ENCODE results near the gene DNAL4.

The DNAL4 gene

DNA sequence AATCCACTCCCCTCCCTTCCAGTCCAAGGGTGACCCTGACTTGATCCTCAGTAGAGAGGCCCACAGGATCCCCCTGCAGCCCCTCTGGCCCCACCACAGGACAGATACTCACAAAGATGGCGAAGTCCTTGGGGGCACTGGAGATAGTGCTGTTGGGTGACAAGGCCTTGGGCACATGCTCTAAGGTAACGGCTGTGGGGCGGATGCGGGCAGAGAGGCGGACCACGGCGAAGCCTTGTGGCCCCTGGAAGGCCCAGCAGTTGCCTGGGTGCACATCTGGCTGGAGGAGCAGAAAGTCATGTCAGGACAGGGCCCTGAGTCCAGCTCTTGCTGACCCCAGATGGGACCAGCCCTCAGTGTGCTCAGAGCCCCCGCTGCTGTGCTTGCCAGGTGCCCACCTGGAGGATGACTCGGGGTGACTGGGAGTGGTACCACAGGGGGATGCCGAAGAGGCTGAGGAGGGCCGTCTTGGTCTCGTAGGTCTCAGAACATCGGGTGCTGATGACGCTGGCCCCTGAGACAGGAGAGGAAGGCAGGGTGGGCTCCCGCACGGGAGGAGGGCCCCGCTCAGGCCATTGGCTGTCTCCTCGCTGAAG is 55.4 kb downstream of the DNAL4 start:
- no peak for DNase-seq

- no peak for DNase-seq
Observed at GRCh38 chr22:38737302-38738060, 56.5 kb downstream of the DNAL4 start.

DNA sequence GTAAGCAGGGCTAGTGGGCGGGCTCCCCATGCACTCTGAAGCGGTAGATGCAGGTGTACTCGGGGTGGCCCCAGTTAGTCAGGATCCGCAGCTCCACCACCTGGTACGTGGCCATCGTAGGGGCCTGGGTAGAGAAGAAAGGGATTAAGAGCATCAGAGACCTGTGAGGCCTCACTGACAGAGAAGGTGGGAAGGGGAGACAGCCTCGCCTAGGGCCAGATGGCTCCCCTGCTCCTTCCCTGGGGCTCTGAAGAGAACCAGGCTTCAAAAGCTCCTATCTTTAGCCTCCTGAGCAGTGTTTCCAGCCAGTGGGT is 57.7 kb downstream of the DNAL4 start:
- no peak for DNase-seq

DNA sequence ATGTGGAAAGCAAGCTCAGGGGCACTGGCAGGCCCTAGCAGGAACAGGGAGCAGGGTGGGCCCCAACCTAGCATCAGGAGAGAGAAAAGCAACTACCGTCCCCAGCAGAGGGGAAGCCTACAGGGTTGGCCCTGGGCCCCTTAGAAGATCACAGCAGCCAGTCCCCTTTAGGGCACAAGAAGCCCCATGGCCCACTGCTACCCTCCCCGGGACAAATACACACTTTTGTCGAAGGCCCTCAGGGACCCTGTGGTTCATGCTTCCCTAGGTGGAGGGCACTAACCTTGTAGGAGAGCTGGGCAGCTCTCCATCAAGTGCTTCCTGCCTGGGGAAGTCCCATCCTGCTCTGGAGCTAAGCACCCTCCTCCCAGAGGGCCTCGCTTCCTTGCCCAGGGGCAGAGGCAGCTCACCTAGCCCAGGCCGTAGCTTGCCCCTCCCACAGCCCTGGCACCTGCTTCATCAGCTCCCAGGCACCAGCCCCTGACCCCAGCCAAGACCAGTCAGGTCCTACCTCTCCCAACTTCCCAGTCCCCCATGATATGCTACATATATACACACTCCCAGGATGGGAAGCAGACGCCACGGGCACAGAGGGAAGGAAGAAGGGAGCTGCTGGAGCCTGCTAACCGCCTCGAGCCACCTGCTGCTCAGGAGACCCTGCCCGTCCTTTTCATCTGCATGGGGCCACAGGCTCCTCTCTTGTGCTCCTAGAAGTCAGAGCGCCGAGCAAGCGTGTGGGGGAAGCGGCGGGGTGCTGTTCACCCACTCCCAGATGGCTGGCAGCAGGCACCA is 58.3 kb downstream of the DNAL4 start:
- no peak for DNase-seq

- DNase-seq, result no peak
Observed at GRCh38 chr22:38735126-38735464, 58.8 kb downstream of the DNAL4 start.

GRCh38 chr22:38734421-38735100 is 59.4 kb downstream of the DNAL4 start:
- DNase-seq, result no peak

DNA sequence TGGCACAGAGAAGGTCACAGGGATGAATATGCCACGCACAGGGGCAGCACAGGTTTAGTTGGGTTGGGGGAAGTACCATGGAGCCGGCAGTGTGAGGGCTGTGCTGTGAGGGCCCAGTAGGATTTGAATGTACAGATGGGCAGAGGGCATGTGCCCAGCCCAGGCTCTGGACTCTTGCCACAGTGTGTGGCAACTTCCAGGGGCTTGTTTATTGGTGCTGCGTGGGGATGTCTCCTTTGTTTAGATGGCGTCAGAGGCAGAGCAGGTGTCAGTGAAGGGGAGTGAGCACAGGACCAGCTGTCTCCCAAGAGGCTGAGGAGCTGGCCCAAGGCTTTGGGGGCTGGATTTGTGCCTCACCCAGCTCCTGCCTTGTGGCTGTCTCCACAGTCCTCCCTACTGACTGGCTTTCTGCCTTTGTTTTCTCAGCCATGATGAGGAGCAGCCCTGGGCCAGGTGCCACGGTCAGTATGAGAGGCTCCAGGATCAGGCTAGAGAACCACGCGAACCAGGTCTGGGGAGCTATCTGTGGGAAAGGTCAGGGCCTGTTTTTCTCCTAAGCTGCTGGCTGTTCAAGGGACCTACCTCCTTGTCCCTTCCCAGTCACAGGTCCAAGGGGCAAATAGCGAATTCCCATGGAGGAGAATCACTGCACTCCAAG is 60.1 kb downstream of the DNAL4 start:
- DNase-seq, result no peak

DNA sequence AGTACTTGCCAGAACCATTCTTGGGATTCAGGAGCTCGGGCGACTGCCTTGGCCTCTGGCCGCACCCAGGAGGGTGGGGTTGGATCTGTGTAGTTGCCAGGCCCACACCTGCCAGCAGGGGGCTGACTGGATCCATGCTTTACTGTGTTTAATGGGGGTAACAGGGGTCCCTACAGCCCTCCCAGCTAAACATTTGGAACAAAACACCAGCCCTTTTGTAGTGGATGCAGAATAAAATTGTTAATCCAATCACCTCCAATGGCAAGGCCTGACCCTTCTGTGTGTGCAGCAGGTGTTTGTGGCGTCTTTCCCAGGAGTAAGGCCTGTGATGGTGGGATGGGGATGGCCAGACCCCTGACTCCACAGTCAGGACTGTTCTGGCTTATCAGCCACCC is 60.6 kb downstream of the DNAL4 start:
- DNase-seq, result peak; percentile 52

- DNase-seq, result no peak
Observed at GRCh38 chr22:38732251-38732815, 61.6 kb downstream of the DNAL4 start.

DNA sequence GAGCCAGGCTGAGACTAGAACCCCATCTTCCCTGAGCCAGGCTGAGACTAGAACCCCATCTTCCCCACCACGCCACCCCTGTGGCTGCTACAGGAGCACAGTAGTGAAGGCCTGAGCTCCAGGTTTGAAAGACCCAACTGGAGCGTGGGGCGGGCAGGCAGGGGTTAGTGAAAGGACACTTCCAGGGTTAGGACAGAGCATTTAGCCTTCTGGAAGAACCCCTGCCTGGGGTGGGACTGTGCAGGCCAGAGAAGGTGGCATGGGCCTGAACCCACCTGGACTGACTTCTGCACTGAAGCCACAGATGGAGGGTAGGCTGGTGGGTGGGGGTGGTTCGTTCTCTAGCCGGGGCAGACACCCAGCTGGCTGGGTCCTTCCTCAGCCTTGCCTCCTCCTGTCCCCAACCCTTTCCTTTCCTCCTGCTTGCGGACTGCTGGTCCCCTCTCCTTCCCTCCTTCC is 62.2 kb downstream of the DNAL4 start:
- no peak for DNase-seq

DNA sequence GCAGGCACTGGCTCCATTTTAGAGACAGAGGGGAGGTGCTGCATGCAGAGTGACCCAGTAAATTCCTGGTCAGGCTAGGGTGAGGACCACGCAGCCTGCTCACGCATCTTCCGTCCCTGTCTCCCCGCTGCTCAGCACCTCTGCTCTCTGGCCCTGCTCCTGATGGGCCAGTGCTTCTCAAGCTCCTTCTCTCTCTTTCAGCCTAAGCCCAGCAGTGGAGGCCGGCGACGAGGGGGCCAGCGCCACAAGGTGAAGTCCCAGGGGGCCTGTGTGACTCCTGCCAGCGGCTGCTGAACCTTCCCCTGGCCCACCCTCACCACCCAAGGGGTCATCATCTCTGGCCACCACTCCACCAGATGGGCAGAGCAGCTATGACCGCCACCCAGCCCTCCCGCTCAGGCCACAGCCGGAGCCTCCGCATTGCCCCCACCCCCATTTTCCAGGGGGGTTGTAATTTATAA is 63.5 kb downstream of the DNAL4 start:
- no peak for DNase-seq

DNA sequence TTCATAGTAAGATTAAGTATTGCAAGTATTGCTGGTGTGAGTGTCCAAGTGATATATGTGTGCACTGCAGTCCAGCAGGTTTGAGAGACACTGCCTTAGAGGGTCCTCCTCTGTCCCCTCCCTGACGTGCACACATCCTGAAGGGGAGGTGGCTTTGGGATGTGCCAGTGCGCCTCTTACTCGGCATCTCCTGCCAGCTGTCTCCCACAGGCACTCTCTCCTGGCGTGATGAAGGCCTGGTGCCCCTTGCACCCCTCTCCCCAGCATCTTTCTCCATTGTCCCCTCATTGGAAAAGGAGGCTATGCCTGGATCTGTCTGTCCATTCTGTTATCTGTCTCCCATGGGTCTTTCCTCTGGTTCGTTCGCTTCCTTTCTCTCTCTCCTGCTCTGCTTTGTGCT is 64.0 kb downstream of the DNAL4 start:
- DNase-seq, result no peak

DNA sequence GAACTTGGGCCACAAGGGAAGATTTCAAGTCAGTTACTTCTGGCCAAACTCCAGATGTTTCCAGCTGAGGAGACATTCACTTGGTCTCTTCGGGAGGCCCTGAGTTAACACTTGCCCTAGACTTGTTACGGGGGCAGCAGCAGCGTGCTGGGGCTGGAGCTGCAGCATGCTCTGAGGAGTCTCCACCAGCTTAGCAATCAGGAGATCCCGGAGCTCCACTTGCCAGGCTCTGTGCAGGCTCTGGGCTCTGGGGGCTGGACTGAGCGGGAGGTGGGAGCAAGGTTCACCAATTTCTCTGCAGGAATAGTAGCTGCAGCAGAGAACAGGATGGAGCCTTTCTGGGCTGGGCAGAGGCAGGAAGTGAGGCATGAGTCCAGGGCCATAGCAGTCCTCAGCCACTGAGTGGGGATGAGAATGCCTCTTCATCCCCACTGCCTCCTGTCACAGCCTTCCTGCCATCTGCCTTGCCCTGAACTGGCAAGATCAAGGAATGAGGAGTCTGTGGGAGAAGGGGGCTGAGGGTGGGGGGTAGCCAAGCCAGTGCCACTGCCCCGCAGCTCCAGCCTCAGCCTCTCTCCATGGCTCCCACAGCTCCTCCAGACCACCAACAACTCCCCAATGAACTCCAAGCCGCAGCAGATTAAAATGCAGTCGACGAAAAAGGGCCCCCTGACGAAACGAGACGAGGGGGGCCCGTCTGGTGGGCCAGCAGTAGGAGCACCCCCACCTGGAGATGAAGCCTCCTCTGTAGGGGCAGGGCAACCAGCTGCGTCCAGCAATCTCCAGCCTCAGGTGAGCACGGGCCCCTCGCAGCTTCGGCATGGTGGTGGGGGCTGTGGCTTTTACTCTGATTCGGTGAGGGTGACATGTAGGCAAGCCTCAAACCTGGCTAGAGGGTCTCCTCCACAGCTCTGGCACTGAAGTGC is 64.8 kb downstream of the DNAL4 start:
- DNase-seq, result no peak
